ENCODE results near the gene GNPAT. TPM values are rescaled to one million over a fixed set of nuclear protein-coding genes. Genes with fewer than 3 reads are reported as not detected.

GNPAT gene
- total and polyA plus RNA-seq, 2 of the 8 experiments (the other 6 are each of a cell fraction or from before 2014, with no cell fraction given) = 22.9 to 47.4 TPM

GRCh38 chr1:231238298-231238697 lies 2.7 kb upstream of the GNPAT start:
- no peak overlapping the region for H3K4me3 ChIP-seq (ENCODE audit: extremely low read depth in 1 of 4, insufficient read depth in 2 of 4, low read depth in 3 of 4, low read length in 4 of 4)
- H2BK5ac ChIP-seq (ENCODE audit: low read depth, low read length) = no peak overlapping the region
- H2AFZ ChIP-seq (ENCODE audit: low read length) = no peak overlapping the region
- no peaks in the 10 kb centered on the region; the same call in 1 of the 2 replicates for H3K79me1 ChIP-seq (ENCODE audit: low read depth, low read length)
- H3K18ac ChIP-seq (ENCODE audit: extremely low read depth, low read length) = no peak overlapping the region
- H2AK5ac ChIP-seq (ENCODE audit: low read depth, low read length) = no peak overlapping the region
- H3K23ac ChIP-seq (ENCODE audit: insufficient read length) = no peak overlapping the region
- peaks cover 0 to 2% (median 0%) of the 10 kb centered on the region in 4 experiments; a peak in 1 of 7 replicates for H3K4me1 ChIP-seq (replicated peaks in 1 of 4; ENCODE audit: control insufficient read depth in 3 of 4, insufficient read depth in 4 of 4, low read length in 3 of 4)
- H3K14ac ChIP-seq (ENCODE audit: insufficient read length) = no peak overlapping the region
- no peak overlapping the region for H2BK15ac ChIP-seq (ENCODE audit: low read length)
- H3K56ac ChIP-seq (replicated peaks; ENCODE audit: insufficient read length, low read depth, low read length) = no peak overlapping the region
- WGBS, 2 experiments (ENCODE audit: extremely low coverage in 1 of 2, insufficient coverage in 1 of 2, insufficient read length in 1 of 2, insufficient replicate concordance in 2 of 2, low coverage in 1 of 2, low lambda C conversion rate in 2 of 2, missing lambda C conversion rate in 1 of 2) = 92% methylated on average over 1 of the region's 1 CpG; no CpG with 5 or more reads in 1 of the 2 experiments
- FAIRE-seq (no peak), DNase-seq (ENCODE audit: low read depth in 1 of 2, low spot score in 2 of 2) (no peak)
- no peaks in the 10 kb centered on the region for H3K9me3 ChIP-seq (ENCODE audit: insufficient read depth in 2 of 2, low read depth in 1 of 2, low read length in 1 of 2)
- ChIA-PET POLR2A (ENCODE audit: partially characterized antibody) (interaction anchor here (1.2 to 1.5 kb wide), 2 partner anchors 9 to 11 kb away, joined by 3 read pairs; no protein-coding TSS in a partner anchor), CTCF (ENCODE audit: partially characterized antibody) (interaction anchor here (0.6 kb wide), 2 partner anchors 127 to 862 kb away, joined by 3 to 4 read pairs; no protein-coding TSS in a partner anchor)
- no peak overlapping the region for H3K4me2 ChIP-seq (ENCODE audit: insufficient read depth in 1 of 2, low read depth in 2 of 2, low read length in 2 of 2)
- no peak overlapping the region for H2BK12ac ChIP-seq (ENCODE audit: low read depth, low read length)
- H3K36me3 ChIP-seq (ENCODE audit: control insufficient read depth in 2 of 4, insufficient read depth in 4 of 4, low read length in 3 of 4) = peaks cover 5 to 12% (median 8%) of the 10 kb centered on the region in 4 experiments; a peak in 5 of 8 replicates
- H4K20me1 ChIP-seq (replicated peaks in 1 of 2; ENCODE audit: control insufficient read depth in 1 of 2, insufficient read depth in 2 of 2, low read length in 2 of 2) = no peaks in the 10 kb centered on the region
- no peak overlapping the region for H4K8ac ChIP-seq (ENCODE audit: extremely low read depth, insufficient read depth, low read length)
- H2BK20ac ChIP-seq (ENCODE audit: low read length) = no peak overlapping the region
- H3K9ac ChIP-seq (replicated peaks in 1 of 4; ENCODE audit: extremely low read depth in 1 of 4, low read depth in 3 of 4, low read length in 3 of 4) = no peak overlapping the region
- H3K79me2 ChIP-seq (ENCODE audit: control insufficient read depth in 1 of 2, insufficient read depth in 2 of 2, low read length in 2 of 2) = peaks cover 3 to 14% of the 10 kb centered on the region in 2 experiments; a peak in 2 of 4 replicates
- H3K4ac ChIP-seq (replicated peaks; ENCODE audit: insufficient read length, low read depth, low read length) = no peak overlapping the region
- no peaks in the 10 kb centered on the region for H3K27me3 ChIP-seq (replicated peaks in 1 of 4; ENCODE audit: control insufficient read depth in 3 of 4, extremely low read depth in 1 of 4, insufficient read depth in 3 of 4, low read length in 3 of 4)
- H2BK120ac ChIP-seq (replicated peaks; ENCODE audit: low read depth, low read length) = no peak overlapping the region
- H3K27ac ChIP-seq (ENCODE audit: low read depth, low read length) = no peak overlapping the region
- no peak overlapping the region for H4K5ac ChIP-seq (ENCODE audit: insufficient read length, low read depth, low read length)
- H3K23me2 ChIP-seq (ENCODE audit: low read depth, low read length) = peaks cover 7% of the 10 kb centered on the region
- no peak overlapping the region for H4K91ac ChIP-seq (replicated peaks; ENCODE audit: insufficient read length, low read length)
- TF ChIP-seq RFX5 (IDR thresholded peaks at IDR 0.05; ENCODE audit: borderline replicate concordance, low read depth, low read length) (no peak), HDAC6 (IDR thresholded peaks at IDR 0.05; ENCODE audit: low read depth, low read length) (no peak), EGR1 (IDR thresholded peaks at IDR 0.05; ENCODE audit: borderline replicate concordance, low read depth, low read length) (no peak), RXRA (IDR thresholded peaks at IDR 0.05; ENCODE audit: insufficient read depth, low read depth, low read length) (no peak), CHD1 (IDR thresholded peaks at IDR 0.05; ENCODE audit: low read depth, low read length) (no peak), SAP30 (IDR thresholded peaks at IDR 0.05; ENCODE audit: insufficient read depth, insufficient replicate concordance, low read length) (no peak), TAF7 (optimal IDR thresholded peaks at IDR 0.05; ENCODE audit: borderline replicate concordance, low read depth, low read length) (no peak), SUZ12 (IDR thresholded peaks at IDR 0.05; ENCODE audit: low read length) (no peak), SP2 (IDR thresholded peaks at IDR 0.05; ENCODE audit: low read length) (no peak)
- TF ChIP-seq, protein P1, sequence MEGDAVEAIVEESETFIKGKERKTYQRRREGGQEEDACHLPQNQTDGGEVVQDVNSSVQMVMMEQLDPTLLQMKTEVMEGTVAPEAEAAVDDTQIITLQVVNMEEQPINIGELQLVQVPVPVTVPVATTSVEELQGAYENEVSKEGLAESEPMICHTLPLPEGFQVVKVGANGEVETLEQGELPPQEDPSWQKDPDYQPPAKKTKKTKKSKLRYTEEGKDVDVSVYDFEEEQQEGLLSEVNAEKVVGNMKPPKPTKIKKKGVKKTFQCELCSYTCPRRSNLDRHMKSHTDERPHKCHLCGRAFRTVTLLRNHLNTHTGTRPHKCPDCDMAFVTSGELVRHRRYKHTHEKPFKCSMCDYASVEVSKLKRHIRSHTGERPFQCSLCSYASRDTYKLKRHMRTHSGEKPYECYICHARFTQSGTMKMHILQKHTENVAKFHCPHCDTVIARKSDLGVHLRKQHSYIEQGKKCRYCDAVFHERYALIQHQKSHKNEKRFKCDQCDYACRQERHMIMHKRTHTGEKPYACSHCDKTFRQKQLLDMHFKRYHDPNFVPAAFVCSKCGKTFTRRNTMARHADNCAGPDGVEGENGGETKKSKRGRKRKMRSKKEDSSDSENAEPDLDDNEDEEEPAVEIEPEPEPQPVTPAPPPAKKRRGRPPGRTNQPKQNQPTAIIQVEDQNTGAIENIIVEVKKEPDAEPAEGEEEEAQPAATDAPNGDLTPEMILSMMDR (IDR thresholded peaks at IDR 0.05; ENCODE audit: control extremely low read depth in 1 of 3, insufficient read depth in 1 of 3, low read depth in 1 of 3, low read length in 3 of 3) = no peak
